DMS153 (cell line): ENCODE measurements around the gene TRAP1.
"Not testable (repeated sequence)": the region's sequence is repeated elsewhere in the genome, so short reads cannot be mapped to it uniquely, and the experiment has no call there.

Experiments
- DNase-seq: peaks from one replicate; lab custom pipeline; 2025; lab: John Stamatoyannopoulos, UW

The TRAP1 gene

GRCh38 chr16:3736116-3736515 lies 18.8 kb upstream of the TRAP1 start:
- DNase-seq, result no peak

- DNase-seq, result no peak
These were observed 18.2 kb upstream of the TRAP1 start for GRCh38 chr16:3735541-3735940.

- no peak for DNase-seq
These were observed 17.5 kb upstream of the TRAP1 start for GRCh38 chr16:3734758-3735221.

GRCh38 chr16:3734084-3734757 lies 16.9 kb upstream of the TRAP1 start:
- DNase-seq, result no peak

GRCh38 chr16:3732171-3732570 lies 14.8 kb upstream of the TRAP1 start:
- DNase-seq, result no peak

- no peak for DNase-seq
These were observed 14.0 kb upstream of the TRAP1 start for GRCh38 chr16:3731126-3731935.

GRCh38 chr16:3730161-3731125 lies 13.1 kb upstream of the TRAP1 start:
- no peak for DNase-seq

GRCh38 chr16:3729161-3730112 lies 12.1 kb upstream of the TRAP1 start:
- DNase-seq, result no peak

- DNase-seq, result no peak
These were observed 11.3 kb upstream of the TRAP1 start for GRCh38 chr16:3728424-3729160.

- DNase-seq, result no peak
These were observed 10.6 kb upstream of the TRAP1 start for GRCh38 chr16:3727806-3728381.

GRCh38 chr16:3726021-3726687 lies 8.8 kb upstream of the TRAP1 start:
- DNase-seq, result no peak

GRCh38 chr16:3725276-3725675 lies 8.0 kb upstream of the TRAP1 start:
- DNase-seq, result no peak

- no peak for DNase-seq
These were observed 5.2 kb upstream of the TRAP1 start for GRCh38 chr16:3722508-3722907.

- no peak for DNase-seq
These were observed 3.1 kb upstream of the TRAP1 start for GRCh38 chr16:3720418-3720817.

- DNase-seq, result no peak
These were observed 1.3 kb upstream of the TRAP1 start for GRCh38 chr16:3718628-3719027.

GRCh38 chr16:3718019-3718391 lies 681 bp upstream of the TRAP1 start:
- no peak for DNase-seq

- DNase-seq, result no peak
These were observed 491 bp downstream of the TRAP1 start for GRCh38 chr16:3716831-3717234.

- no peak for DNase-seq
These were observed 1.9 kb downstream of the TRAP1 start for GRCh38 chr16:3715430-3715829.

- DNase-seq, result not testable (repeated sequence)
These were observed 2.9 kb downstream of the TRAP1 start for GRCh38 chr16:3714378-3714777.
